K562 (cell line): Measurements from ENCODE around the gene CD4. TPM values are rescaled to one million over a fixed set of nuclear protein-coding genes. Genes with fewer than 3 reads are reported as not detected.

Experiments
- ARID4B ChIP-seq: sonication (generic); formaldehyde crosslinking; IDR thresholded peaks from 2 replicates; pipeline ENCODE4 v1.8.0; 2022; ENCODE audit warnings: mild to moderate bottlenecking, missing genetic modification reagents
- CGGBP1 ChIP-seq: fragments of 250-450 bp; sonication (Bioruptor Pico); IDR thresholded peaks from 2 replicates; pipeline ENCODE4 v1.9.0; 2021; ENCODE audit warnings: mild to moderate bottlenecking
- CTCFL ChIP-seq: IDR thresholded peaks from 2 replicates; pipeline ENCODE4 v1.6.1; 2011; ENCODE audit warnings: borderline replicate concordance, low read depth, mild to moderate bottlenecking, moderate library complexity, low read length; ENCODE audit not compliant: insufficient read depth, poor library complexity, severe bottlenecking
- CXXC5 ChIP-seq: fragments of 250-450 bp; sonication (Bioruptor Pico); IDR thresholded peaks from 2 replicates; pipeline ENCODE4 v1.8.0; 2022; ENCODE audit warnings: inconsistent platforms, mild to moderate bottlenecking, moderate library complexity
- GABPB1 ChIP-seq: sonication (generic); formaldehyde crosslinking; IDR thresholded peaks from 2 replicates; pipeline ENCODE4 v1.8.0; 2022; ENCODE audit warnings: mild to moderate bottlenecking, missing genetic modification reagents
- HDGF ChIP-seq: fragments of 450-650 bp; IDR thresholded peaks from 2 replicates; pipeline ENCODE4 v1.6.1; 2016
- NCOA1 ChIP-seq: fragments of 450-650 bp; IDR thresholded peaks from 2 replicates; pipeline ENCODE4 v1.6.1; 2016; ENCODE audit warnings: low read depth
- PCBP1 ChIP-seq: fragments of 200-400 bp; formaldehyde crosslinking; IDR thresholded peaks from 2 replicates; pipeline ENCODE4 v1.6.1; 2018; ENCODE audit warnings: mild to moderate bottlenecking, low read depth, low read length; ENCODE audit not compliant: poor library complexity, severe bottlenecking
- PYGO2 ChIP-seq: fragments of 450-650 bp; IDR thresholded peaks from 2 replicates; pipeline ENCODE4 v1.6.1; 2016; ENCODE audit warnings: mild to moderate bottlenecking, missing genetic modification characterization, moderate library complexity, missing compliant biosample characterization
- SLC30A9 ChIP-seq: fragments of 250-450 bp; sonication (Bioruptor Pico); IDR thresholded peaks from 2 replicates; pipeline ENCODE4 v1.8.0; 2022; ENCODE audit warnings: mild to moderate bottlenecking, moderate library complexity
- ZNF277 ChIP-seq: fragments of 250-450 bp; sonication (Bioruptor Pico); IDR thresholded peaks from 2 replicates; pipeline ENCODE4 v1.8.0; 2022; ENCODE audit warnings: inconsistent platforms, mild to moderate bottlenecking, moderate library complexity, borderline replicate concordance
- ZNF518B ChIP-seq: fragments of 250-450 bp; sonication (Bioruptor Pico); IDR thresholded peaks from 2 replicates; pipeline ENCODE4 v1.5.0; 2021; ENCODE audit warnings: mild to moderate bottlenecking, moderate library complexity
- polyA plus RNA-seq, 8 experiments: library from polyadenylated mRNA; depleted of rRNA in 4 of 8; stranded (reverse) in 5 of 8; unstranded in 3 of 8; fragments of >200 nt; fragmentation: Nextera tagmentation in 2 of 8; fragmentation: Illumina TruSeq in 1 of 8; extraction: Ambion mirVana in 2 of 8; extraction: Trizol in 1 of 8; gene quantifications; 2 replicates each; pipeline versions ENCODE4 v1.2.1 to v1.2.3, GENCODE V29; 2011 to 2014; ENCODE audit warnings: inconsistent platforms in 1 of 8, missing spikeins in 1 of 8
- total RNA-seq, 7 experiments: library from RNA; depleted of rRNA in 6 of 7; stranded (reverse); fragments of >200 nt in 6 of 7; fragmentation: Illumina TruSeq in 2 of 7; extraction: Trizol in 2 of 7; gene quantifications; 2 replicates each; pipeline versions ENCODE4 v1.2.1 to v1.2.3, GENCODE V29; 2011 to 2021; ENCODE audit warnings: low replicate concordance in 1 of 7

The CD4 gene
- total and polyA plus RNA-seq, 9 of the 15 experiments (the other 6 are each of a cell fraction or from before 2014, with no cell fraction given): 0.06 to 0.27 (median 0.09) TPM; not detected in 5

- no peak for TF ChIP-seq ZNF518B (CRISPR knock-in tag)
- TF ChIP-seq PYGO2 (tag): no peak
- no peak for TF ChIP-seq SLC30A9
- no peak for TF ChIP-seq CGGBP1
- TF ChIP-seq HDGF: no peak
- no peak for TF ChIP-seq ZNF277 (CRISPR knock-in tag)
- no peak for TF ChIP-seq CTCFL
- TF ChIP-seq NCOA1: no peak
- peak; percentile 1 for TF ChIP-seq PCBP1
- TF ChIP-seq GABPB1 (CRISPR knock-in tag): 0 out of 2 replicates have a peak, but pooled peaks have one; percentile 18
- TF ChIP-seq CXXC5: peak; percentile 41; the same call in 1 of the 2 replicates
- no peak for TF ChIP-seq ARID4B
Observed at GRCh38 chr12:6827982-6828780, 38.9 kb downstream of the CD4 start, which contains the start of gene P3H3 (continued).
